ENCODE data around the gene CPA5.

- TF ChIP-seq CTCF (IDR thresholded peaks at IDR 0.05) (no peak), EZH2 (IDR thresholded peaks at IDR 0.05) (no peak), EZH2phosphoT487 (IDR thresholded peaks at IDR 0.05) (no peak)
Observed at GRCh38 chr7:130338233-130338632, 6.4 kb upstream of the CPA5 start.
